Right cardiac atrium (tissue), 5 donors: Measurements from ENCODE around the gene GLB1L3. TPM values are rescaled to one million over a fixed set of nuclear protein-coding genes. Genes with fewer than 3 reads are reported as not detected.

Source experiments
- ATAC-seq, 2 donors: fragments of 200-7000 bp; cut with Tn5 transposase; one replicate each; pipeline versions ENCODE4 v1.8.0 to v1.9.1; 2020; ENCODE audit warnings: moderate library complexity in 2 of 2, mild to moderate bottlenecking in 1 of 2
- DNase-seq, 3 donors: peaks; one replicate each; pipeline ENCODE4 v3.0.0-alpha.2; 2020
- H3K27ac ChIP-seq: one replicate; pipeline ENCODE4 v1.5.1; 2013; ENCODE audit warnings: mild to moderate bottlenecking, low read length, control low read depth, moderate library complexity
- H3K27me3 ChIP-seq: one replicate; pipeline ENCODE4 v1.6.1; 2013; ENCODE audit not compliant: control insufficient read depth, insufficient read depth
- H3K4me1 ChIP-seq: one replicate; pipeline ENCODE4 v1.6.1; 2013; ENCODE audit warnings: low read length; ENCODE audit not compliant: control insufficient read depth, insufficient read depth
- H3K4me3 ChIP-seq: one replicate; pipeline ENCODE4 v1.5.1; 2013; ENCODE audit warnings: low read length, control low read depth
- H3K9me3 ChIP-seq: one replicate; pipeline ENCODE4 v1.6.1; 2013; ENCODE audit warnings: low read length; ENCODE audit not compliant: control insufficient read depth
- WGBS: extraction: QIAGEN DNeasy Blood & Tissue Kit; methylation state at CpG from one replicate; pipeline ENCODE4 v1.1.7; 2013; 5-methylcytosine and 5-hydroxymethylcytosine counted together
- intact Hi-C, 4 donors: fragments of 100-400 bp; cut with DNase I; formaldehyde crosslinking; loops; one replicate each; pipeline versions ENCODE4 v1.11.0 to v1.14.0; 2022 to 2023
- polyA plus RNA-seq: library from polyadenylated mRNA; stranded (reverse); fragments of 200-250 nt; gene quantifications from one replicate; pipeline ENCODE4 v1.2.3, GENCODE V29; 2013
- total RNA-seq, 4 donors: library from RNA; stranded (reverse); fragmentation: NEBNext Ultra II Directional; extraction: Animal tissue kit (Norgen Biotek cat#: 25700); gene quantifications; one replicate each; pipeline ENCODE4 v1.2.1, GENCODE V29; 2021
- donor health status: healthy with polysubstance abuse.
- donor health status: DM: no; HTN: yes; CAD: no.
- donor health status: DM: no; HTN: no; CAD: no.
- donor health status: DM: no; HTN: yes; CAD: no; lungs with severe emphysema.
- donor health status: DM: yes; HTN: yes; CAD: no.

GLB1L3 gene
- total and polyA plus RNA-seq, 5 donors = not detected

- ATAC-seq = no peak
- 89% methylated on average over 7 of the region's 7 CpGs for WGBS
- H3K9me3 ChIP-seq = no peaks in the 10 kb centered on the region
- H3K4me1 ChIP-seq = no peaks in the 10 kb centered on the region
- H3K27ac ChIP-seq = no peak overlapping the region
- no peak for DNase-seq
- H3K4me3 ChIP-seq = no peak overlapping the region
- intact Hi-C loops = no loop called here
- no peaks in the 10 kb centered on the region for H3K27me3 ChIP-seq
These were observed 11.0 kb upstream of the GLB1L3 start for GRCh38 chr11:134264966-134265764.

- H3K27ac ChIP-seq = no peak overlapping the region
- no peak overlapping the region for H3K4me3 ChIP-seq
- DNase-seq = no peak
- intact Hi-C loops = no loop called here
- no peaks in the 10 kb centered on the region for H3K27me3 ChIP-seq
- whole genome bisulfite sequencing = 86% methylated on average over 5 of the region's 5 CpGs
- H3K4me1 ChIP-seq = no peaks in the 10 kb centered on the region
- no peaks in the 10 kb centered on the region for H3K9me3 ChIP-seq
- no peak for ATAC-seq
These were observed 9.7 kb upstream of the GLB1L3 start for GRCh38 chr11:134266440-134266839.

GRCh38 chr11:134266841-134267251 lies 9.3 kb upstream of the GLB1L3 start:
- WGBS = 55% methylated on average over 3 of the region's 3 CpGs
- no peak for DNase-seq
- Histone ChIP-seq H3K4me3 (no peak overlapping the region), H3K9me3 (no peaks in the 10 kb centered on the region), H3K27me3 (no peaks in the 10 kb centered on the region), H3K27ac (no peak overlapping the region), H3K4me1 (no peaks in the 10 kb centered on the region)
- ATAC-seq = peak; percentile 50 to 70
- intact Hi-C loops = no loop called here

- Histone ChIP-seq H3K4me3 (no peak overlapping the region), H3K27ac (no peak overlapping the region), H3K9me3 (no peaks in the 10 kb centered on the region), H3K4me1 (no peaks in the 10 kb centered on the region), H3K27me3 (no peaks in the 10 kb centered on the region)
- 80% methylated on average over 5 of the region's 5 CpGs for WGBS
- intact Hi-C loops = no loop called here
- DNase-seq (no peak), ATAC-seq (no peak)
These were observed 8.7 kb upstream of the GLB1L3 start for GRCh38 chr11:134267461-134267860.

- intact Hi-C loops = no loop called here
- no peak for ATAC-seq
These were observed 8.2 kb upstream of the GLB1L3 start for GRCh38 chr11:134267966-134268365.

GRCh38 chr11:134270250-134270714 lies 5.9 kb upstream of the GLB1L3 start:
- Histone ChIP-seq H3K9me3 (no peaks in the 10 kb centered on the region), H3K27ac (no peak overlapping the region), H3K27me3 (no peaks in the 10 kb centered on the region), H3K4me1 (no peaks in the 10 kb centered on the region), H3K4me3 (no peak overlapping the region)
- DNase-seq (no peak), ATAC-seq (no peak)
- 30% methylated on average over 5 of the region's 5 CpGs for whole genome bisulfite sequencing
- intact Hi-C loops = no loop called here

More at GRCh38 chr11:134267966-134268365, 8.2 kb upstream of the GLB1L3 start:
- WGBS = 85% methylated on average over 11 of the region's 11 CpGs
- Histone ChIP-seq H3K27ac (no peak overlapping the region), H3K27me3 (no peaks in the 10 kb centered on the region), H3K4me3 (no peak overlapping the region), H3K4me1 (no peaks in the 10 kb centered on the region), H3K9me3 (no peaks in the 10 kb centered on the region)
- DNase-seq = no peak

GRCh38 chr11:134271978-134272377 lies 4.2 kb upstream of the GLB1L3 start:
- Histone ChIP-seq H3K27ac (no peak overlapping the region), H3K9me3 (no peaks in the 10 kb centered on the region), H3K4me1 (no peaks in the 10 kb centered on the region), H3K4me3 (no peak overlapping the region), H3K27me3 (no peaks in the 10 kb centered on the region)
- ATAC-seq (no peak), DNase-seq (no peak)
- 92% methylated on average over 4 of the region's 4 CpGs for WGBS
- intact Hi-C loops = no loop called here

- H3K27me3 ChIP-seq = no peaks in the 10 kb centered on the region
- 27% methylated on average over 18 of the region's 18 CpGs for WGBS
- ATAC-seq (peak; percentile 67 to 70), DNase-seq (peak; percentile 53 to 78 (median 56))
- H3K9me3 ChIP-seq = no peaks in the 10 kb centered on the region
- intact Hi-C loops = no loop called here
- no peaks in the 10 kb centered on the region for H3K4me1 ChIP-seq
- no peak overlapping the region for H3K27ac ChIP-seq
- H3K4me3 ChIP-seq = no peak overlapping the region
These were observed 3.5 kb upstream of the GLB1L3 start for GRCh38 chr11:134272381-134273316.

GRCh38 chr11:134273317-134273712 lies 2.9 kb upstream of the GLB1L3 start:
- H3K4me1 ChIP-seq = no peaks in the 10 kb centered on the region
- ATAC-seq (no peak), DNase-seq (no peak)
- WGBS = 35% methylated on average over 3 of the region's 3 CpGs
- intact Hi-C loops = no loop called here
- H3K9me3 ChIP-seq = no peaks in the 10 kb centered on the region
- H3K4me3 ChIP-seq = no peak overlapping the region
- H3K27me3 ChIP-seq = no peaks in the 10 kb centered on the region
- H3K27ac ChIP-seq = no peak overlapping the region

GRCh38 chr11:134275188-134275533 lies 1.0 kb upstream of the GLB1L3 start:
- H3K27me3 ChIP-seq = no peaks in the 10 kb centered on the region
- H3K27ac ChIP-seq = no peak overlapping the region
- DNase-seq (no peak), ATAC-seq (no peak)
- 25% methylated on average over 5 of the region's 5 CpGs for WGBS
- no peaks in the 10 kb centered on the region for H3K9me3 ChIP-seq
- no peaks in the 10 kb centered on the region for H3K4me1 ChIP-seq
- no peak overlapping the region for H3K4me3 ChIP-seq
- intact Hi-C loops = no loop called here
